Lower leg skin (tissue), 4 donors: ENCODE data around the gene LRRTM3. TPM values are rescaled to one million over a fixed set of nuclear protein-coding genes. Genes with fewer than 3 reads are reported as not detected.

ENCODE experiments used
- DNase-seq, 2 donors: peaks; one replicate each; pipeline ENCODE4 v3.0.0-alpha.2; 2019; ENCODE audit warnings: low spot score in 2 of 2
- H3K4me3 ChIP-seq: fragments of 200-600 bp; sonication (generic); 2 replicates; pipeline ENCODE4 v1.5.1; 2017; ENCODE audit warnings: mild to moderate bottlenecking, low read depth; ENCODE audit not compliant: poor library complexity, severe bottlenecking
- POLR2A ChIP-seq, 2 donors: fragments of 450-650 bp; IDR thresholded peaks; one replicate each; pipeline ENCODE4 v1.6.1; 2016 to 2017; ENCODE audit warnings: antibody characterized with exemption in 2 of 2, mild to moderate bottlenecking in 1 of 2, moderate library complexity in 1 of 2
- WGBS, 2 donors: methylation state at CpG; one replicate each; pipeline ENCODE4 v1.1.5; 2018; 5-methylcytosine and 5-hydroxymethylcytosine counted together
- intact Hi-C: fragments of 100-400 bp; cut with DNase I; formaldehyde crosslinking; loops from one replicate; pipeline ENCODE4 v1.15.0; 2023; ENCODE audit warnings: low total_unique reads
- total RNA-seq, 4 donors: library from RNA; depleted of rRNA; stranded (reverse); fragments of >200 nt; gene quantifications; one replicate each; pipeline ENCODE4 v1.1.0, GENCODE V29; 2016
- TF ChIP-seq, protein P1 (sequence below), 3 donors: fragments of 450-650 bp; IDR thresholded peaks; one replicate each; pipeline ENCODE4 v1.5.1; 2016; ENCODE audit warnings: antibody characterized with exemption in 3 of 3, mild to moderate bottlenecking in 3 of 3, moderate library complexity in 2 of 3

Gene LRRTM3
- total RNA-seq, 4 donors from 2014 or later = not detected

GRCh38 chr10:66982792-66983474, 57.1 kb downstream of the LRRTM3 start:
- WGBS, 2 donors = 43 to 44% methylated on average over 6 of the region's 6 CpGs
- DNase-seq = no peak
- no peak overlapping the region for H3K4me3 ChIP-seq
- intact Hi-C loops = no loop called here
- TF ChIP-seq, protein P1, sequence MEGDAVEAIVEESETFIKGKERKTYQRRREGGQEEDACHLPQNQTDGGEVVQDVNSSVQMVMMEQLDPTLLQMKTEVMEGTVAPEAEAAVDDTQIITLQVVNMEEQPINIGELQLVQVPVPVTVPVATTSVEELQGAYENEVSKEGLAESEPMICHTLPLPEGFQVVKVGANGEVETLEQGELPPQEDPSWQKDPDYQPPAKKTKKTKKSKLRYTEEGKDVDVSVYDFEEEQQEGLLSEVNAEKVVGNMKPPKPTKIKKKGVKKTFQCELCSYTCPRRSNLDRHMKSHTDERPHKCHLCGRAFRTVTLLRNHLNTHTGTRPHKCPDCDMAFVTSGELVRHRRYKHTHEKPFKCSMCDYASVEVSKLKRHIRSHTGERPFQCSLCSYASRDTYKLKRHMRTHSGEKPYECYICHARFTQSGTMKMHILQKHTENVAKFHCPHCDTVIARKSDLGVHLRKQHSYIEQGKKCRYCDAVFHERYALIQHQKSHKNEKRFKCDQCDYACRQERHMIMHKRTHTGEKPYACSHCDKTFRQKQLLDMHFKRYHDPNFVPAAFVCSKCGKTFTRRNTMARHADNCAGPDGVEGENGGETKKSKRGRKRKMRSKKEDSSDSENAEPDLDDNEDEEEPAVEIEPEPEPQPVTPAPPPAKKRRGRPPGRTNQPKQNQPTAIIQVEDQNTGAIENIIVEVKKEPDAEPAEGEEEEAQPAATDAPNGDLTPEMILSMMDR (IDR thresholded peaks at IDR 0.05) = no peak
- no peak for TF ChIP-seq POLR2A (IDR thresholded peaks at IDR 0.05)

GRCh38 chr10:66983475-66983818, 57.6 kb downstream of the LRRTM3 start:
- DNase-seq = no peak
- intact Hi-C loops = no loop called here
- TF ChIP-seq, protein P1 (IDR thresholded peaks at IDR 0.05) = no peak
- H3K4me3 ChIP-seq = no peak overlapping the region

GRCh38 chr10:66990143-66990830, 64.5 kb downstream of the LRRTM3 start:
- intact Hi-C loops = no loop called here
- 72 to 83% methylated on average over 1 of the region's 1 CpG for WGBS, 2 donors
- TF ChIP-seq, protein P1 (IDR thresholded peaks at IDR 0.05) = no peak
- TF ChIP-seq POLR2A (IDR thresholded peaks at IDR 0.05) = no peak
- H3K4me3 ChIP-seq = no peak overlapping the region
- DNase-seq = no peak

DNA sequence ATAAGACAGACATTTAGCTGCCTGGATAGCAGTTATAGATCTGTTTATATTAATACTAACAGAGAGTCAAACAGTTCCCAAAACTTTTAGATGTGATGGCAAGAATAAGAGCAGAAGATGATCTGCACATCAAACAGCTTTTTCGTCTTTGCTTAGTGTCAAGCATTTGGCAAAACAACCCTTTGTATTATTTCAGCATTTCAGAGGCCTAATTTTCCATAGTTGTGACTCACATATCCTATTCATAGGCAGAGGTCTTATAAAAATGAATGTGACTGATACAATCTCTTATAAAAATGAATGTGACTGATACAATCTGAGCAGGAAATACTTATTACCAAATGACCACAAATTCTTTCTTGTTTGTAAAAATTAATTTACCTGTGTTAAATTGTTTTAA, 71.2 kb downstream of the LRRTM3 start:
- 10 to 29% methylated on average over 1 of the region's 1 CpG for WGBS, 2 donors
- no peak overlapping the region for H3K4me3 ChIP-seq
- no peak for DNase-seq
- intact Hi-C loops = no loop called here
- TF ChIP-seq, protein P1 (IDR thresholded peaks at IDR 0.05) = no peak
- no peak for TF ChIP-seq POLR2A (IDR thresholded peaks at IDR 0.05)

- TF ChIP-seq, protein P1 (IDR thresholded peaks at IDR 0.05) = no peak
- TF ChIP-seq POLR2A (IDR thresholded peaks at IDR 0.05) = no peak
- intact Hi-C loops = no loop called here
- 90 to 95% methylated on average over 3 of the region's 3 CpGs for WGBS, 2 donors
Measured at GRCh38 chr10:66999762-67000545, 74.1 kb downstream of the LRRTM3 start.

More at GRCh38 chr10:66999762-67000545, 74.1 kb downstream of the LRRTM3 start:
- no peak for DNase-seq
- H3K4me3 ChIP-seq = no peak overlapping the region
